Neural progenitor cell (in vitro differentiated cells): ENCODE data around the gene OR14A16.

Experiments
- EZH2phosphoT487 ChIP-seq: fragments of 200-600 bp; sonication (generic); IDR thresholded peaks from 2 replicates; pipeline ENCODE4 v1.6.1; 2017; ENCODE audit warnings: antibody characterized with exemption
- TF ChIP-seq, protein P1 (sequence below): fragments of 200-600 bp; sonication (generic); IDR thresholded peaks from 2 replicates; pipeline ENCODE4 v1.5.1; 2017; ENCODE audit warnings: antibody characterized with exemption, mild to moderate bottlenecking

DNA sequence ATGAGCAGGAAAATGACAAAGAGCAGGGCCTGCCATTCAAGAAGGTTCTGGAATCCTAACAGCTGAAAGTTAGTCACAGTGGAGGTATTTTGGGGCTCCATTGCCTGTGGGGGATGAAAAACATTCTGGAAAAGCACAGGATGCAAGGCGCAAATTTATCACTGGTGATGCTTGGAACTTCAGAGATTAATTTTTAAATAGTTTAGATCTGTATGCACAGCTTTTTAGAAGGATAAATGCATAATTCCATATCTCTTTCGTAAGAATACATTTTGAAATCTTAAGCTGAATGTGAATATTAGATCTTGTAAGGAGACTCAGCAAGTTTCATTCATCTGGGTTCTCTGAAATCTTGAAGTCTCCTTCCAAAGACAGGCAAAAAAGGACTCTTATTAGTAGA is 17.9 kb upstream of the OR14A16 start, which contains the start of gene OR11L1:
- TF ChIP-seq, protein P1, sequence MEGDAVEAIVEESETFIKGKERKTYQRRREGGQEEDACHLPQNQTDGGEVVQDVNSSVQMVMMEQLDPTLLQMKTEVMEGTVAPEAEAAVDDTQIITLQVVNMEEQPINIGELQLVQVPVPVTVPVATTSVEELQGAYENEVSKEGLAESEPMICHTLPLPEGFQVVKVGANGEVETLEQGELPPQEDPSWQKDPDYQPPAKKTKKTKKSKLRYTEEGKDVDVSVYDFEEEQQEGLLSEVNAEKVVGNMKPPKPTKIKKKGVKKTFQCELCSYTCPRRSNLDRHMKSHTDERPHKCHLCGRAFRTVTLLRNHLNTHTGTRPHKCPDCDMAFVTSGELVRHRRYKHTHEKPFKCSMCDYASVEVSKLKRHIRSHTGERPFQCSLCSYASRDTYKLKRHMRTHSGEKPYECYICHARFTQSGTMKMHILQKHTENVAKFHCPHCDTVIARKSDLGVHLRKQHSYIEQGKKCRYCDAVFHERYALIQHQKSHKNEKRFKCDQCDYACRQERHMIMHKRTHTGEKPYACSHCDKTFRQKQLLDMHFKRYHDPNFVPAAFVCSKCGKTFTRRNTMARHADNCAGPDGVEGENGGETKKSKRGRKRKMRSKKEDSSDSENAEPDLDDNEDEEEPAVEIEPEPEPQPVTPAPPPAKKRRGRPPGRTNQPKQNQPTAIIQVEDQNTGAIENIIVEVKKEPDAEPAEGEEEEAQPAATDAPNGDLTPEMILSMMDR: no peak
- no peak for TF ChIP-seq EZH2phosphoT487
